ENCODE results near the gene NUB1.
A peak's percentile ranks its signal among the peaks of the same experiment; 100 is the strongest.

The NUB1 gene

GRCh38 chr7:151389096-151389767 is 47.6 kb downstream of the NUB1 start:
- Histone ChIP-seq H2AK5ac (ENCODE audit: low read depth, low read length) (no peak overlapping the region), H2BK120ac (ENCODE audit: low read depth, low read length) (no peak overlapping the region), H3K79me1 (ENCODE audit: low read depth, low read length) (no peaks in the 10 kb centered on the region), H2BK12ac (ENCODE audit: low read length) (no peak overlapping the region), H2AFZ (ENCODE audit: low read length) (no peak overlapping the region), H3K4me3 (ENCODE audit: low read length in 2 of 2) (no peak overlapping the region), H3K4me2 (ENCODE audit: insufficient read depth, low read length, poor library complexity, severe bottlenecking) (no peak overlapping the region), H2BK15ac (ENCODE audit: low read length) (no peak overlapping the region), H4K8ac (ENCODE audit: low read depth, low read length) (no peak overlapping the region), H3K27ac (replicated peaks; ENCODE audit: low read length) (no peak overlapping the region), H3K36me3 (replicated peaks in 1 of 2; ENCODE audit: control insufficient read depth in 2 of 2, insufficient read depth in 2 of 2, low read length in 2 of 2) (peaks cover 7 to 12% of the 10 kb centered on the region in 2 donors), H2BK5ac (ENCODE audit: low read length) (no peak overlapping the region), H3K18ac (ENCODE audit: low read length) (peak overlapping the region; percentile 11), H4K91ac (ENCODE audit: low read depth, low read length, poor library complexity) (no peak overlapping the region), H3K27me3 (ENCODE audit: control insufficient read depth in 3 of 3, insufficient read depth in 3 of 3, low read depth in 1 of 3, low read length in 3 of 3) (no peaks in the 10 kb centered on the region), H3K4ac (ENCODE audit: low read length) (no peak overlapping the region), H3K14ac (ENCODE audit: low read length) (no peak overlapping the region), H3K9me3 (replicated peaks in 1 of 2; ENCODE audit: control insufficient read depth in 2 of 2, insufficient read depth in 1 of 2, low read depth in 1 of 2, low read length in 2 of 2) (no peaks in the 10 kb centered on the region), H3K9ac (ENCODE audit: low read depth, low read length, poor library complexity) (no peak overlapping the region), H3K4me1 (ENCODE audit: control insufficient read depth in 2 of 2, insufficient read depth in 1 of 2, low read depth in 1 of 2, low read length in 2 of 2) (peaks cover 0 to 15% of the 10 kb centered on the region in 2 donors), H3K23ac (ENCODE audit: low read depth, low read length, poor library complexity) (peak overlapping the region; percentile 17)
- DNase-seq (ENCODE audit: low spot score), result no peak
- WGBS, 2 donors (ENCODE audit: extremely low coverage in 2 of 2, insufficient read length in 2 of 2, insufficient replicate concordance in 1 of 2), result no CpG with 5 or more reads among the region's 21 CpGs

GRCh38 chr7:151389768-151390597 is 48.4 kb downstream of the NUB1 start:
- Histone ChIP-seq H3K4ac (ENCODE audit: low read length) (no peak overlapping the region), H3K79me1 (ENCODE audit: low read depth, low read length) (no peaks in the 10 kb centered on the region), H4K91ac (ENCODE audit: low read depth, low read length, poor library complexity) (no peak overlapping the region), H2AK5ac (ENCODE audit: low read depth, low read length) (no peak overlapping the region), H2BK120ac (ENCODE audit: low read depth, low read length) (no peak overlapping the region), H4K8ac (ENCODE audit: low read depth, low read length) (no peak overlapping the region), H3K18ac (ENCODE audit: low read length) (no peak overlapping the region), H3K4me1 (ENCODE audit: control insufficient read depth in 2 of 2, insufficient read depth in 1 of 2, low read depth in 1 of 2, low read length in 2 of 2) (peaks cover 0 to 15% of the 10 kb centered on the region in 2 donors), H3K27ac (replicated peaks; ENCODE audit: low read length) (no peak overlapping the region), H3K4me3 (ENCODE audit: low read length in 2 of 2) (no peak overlapping the region), H3K23ac (ENCODE audit: low read depth, low read length, poor library complexity) (peak overlapping the region; percentile 17), H2BK15ac (ENCODE audit: low read length) (no peak overlapping the region), H3K9ac (ENCODE audit: low read depth, low read length, poor library complexity) (no peak overlapping the region), H3K27me3 (ENCODE audit: control insufficient read depth in 3 of 3, insufficient read depth in 3 of 3, low read depth in 1 of 3, low read length in 3 of 3) (no peaks in the 10 kb centered on the region), H2BK12ac (ENCODE audit: low read length) (no peak overlapping the region), H3K4me2 (ENCODE audit: insufficient read depth, low read length, poor library complexity, severe bottlenecking) (no peak overlapping the region), H3K9me3 (replicated peaks in 1 of 2; ENCODE audit: control insufficient read depth in 2 of 2, insufficient read depth in 1 of 2, low read depth in 1 of 2, low read length in 2 of 2) (no peaks in the 10 kb centered on the region), H2BK5ac (ENCODE audit: low read length) (no peak overlapping the region), H2AFZ (ENCODE audit: low read length) (no peak overlapping the region), H3K14ac (ENCODE audit: low read length) (no peak overlapping the region), H3K36me3 (replicated peaks in 1 of 2; ENCODE audit: control insufficient read depth in 2 of 2, insufficient read depth in 2 of 2, low read length in 2 of 2) (peaks cover 10 to 12% of the 10 kb centered on the region in 2 donors)
- WGBS, 2 donors (ENCODE audit: extremely low coverage in 2 of 2, insufficient read length in 2 of 2, insufficient replicate concordance in 1 of 2), result no CpG with 5 or more reads among the region's 24 CpGs
- no peak for DNase-seq (ENCODE audit: low spot score)

GRCh38 chr7:151390598-151391357 is 49.2 kb downstream of the NUB1 start:
- Histone ChIP-seq H2AK5ac (ENCODE audit: low read depth, low read length) (no peak overlapping the region), H3K36me3 (replicated peaks in 1 of 2; ENCODE audit: control insufficient read depth in 2 of 2, insufficient read depth in 2 of 2, low read length in 2 of 2) (peaks cover 10 to 12% of the 10 kb centered on the region in 2 donors), H3K18ac (ENCODE audit: low read length) (no peak overlapping the region), H3K27ac (replicated peaks; ENCODE audit: low read length) (no peak overlapping the region), H3K9me3 (replicated peaks in 1 of 2; ENCODE audit: control insufficient read depth in 2 of 2, insufficient read depth in 1 of 2, low read depth in 1 of 2, low read length in 2 of 2) (no peaks in the 10 kb centered on the region), H3K14ac (ENCODE audit: low read length) (no peak overlapping the region), H3K9ac (ENCODE audit: low read depth, low read length, poor library complexity) (no peak overlapping the region), H3K4me2 (ENCODE audit: insufficient read depth, low read length, poor library complexity, severe bottlenecking) (no peak overlapping the region), H4K8ac (ENCODE audit: low read depth, low read length) (no peak overlapping the region), H3K23ac (ENCODE audit: low read depth, low read length, poor library complexity) (peak overlapping the region; percentile 16), H2BK5ac (ENCODE audit: low read length) (no peak overlapping the region), H2BK120ac (ENCODE audit: low read depth, low read length) (no peak overlapping the region), H3K4me3 (ENCODE audit: low read length in 2 of 2) (peak overlapping the region in 1 of 2 donors; percentile 12), H3K4me1 (ENCODE audit: control insufficient read depth in 2 of 2, insufficient read depth in 1 of 2, low read depth in 1 of 2, low read length in 2 of 2) (peaks cover 0 to 15% of the 10 kb centered on the region in 2 donors), H3K79me1 (ENCODE audit: low read depth, low read length) (no peaks in the 10 kb centered on the region), H2AFZ (ENCODE audit: low read length) (no peak overlapping the region), H3K4ac (ENCODE audit: low read length) (no peak overlapping the region), H2BK12ac (ENCODE audit: low read length) (no peak overlapping the region), H2BK15ac (ENCODE audit: low read length) (no peak overlapping the region), H3K27me3 (ENCODE audit: control insufficient read depth in 3 of 3, insufficient read depth in 3 of 3, low read depth in 1 of 3, low read length in 3 of 3) (no peaks in the 10 kb centered on the region), H4K91ac (ENCODE audit: low read depth, low read length, poor library complexity) (no peak overlapping the region)
- no peak for DNase-seq (ENCODE audit: low spot score)
- no CpG with 5 or more reads among the region's 25 CpGs for WGBS, 2 donors (ENCODE audit: extremely low coverage in 2 of 2, insufficient read length in 2 of 2, insufficient replicate concordance in 1 of 2)

GRCh38 chr7:151391358-151391730 is 49.7 kb downstream of the NUB1 start:
- Histone ChIP-seq H2BK5ac (ENCODE audit: low read length) (no peak overlapping the region), H3K4ac (ENCODE audit: low read length) (no peak overlapping the region), H3K4me3 (ENCODE audit: low read length in 2 of 2) (no peak overlapping the region), H3K27me3 (ENCODE audit: control insufficient read depth in 3 of 3, insufficient read depth in 3 of 3, low read depth in 1 of 3, low read length in 3 of 3) (no peaks in the 10 kb centered on the region), H4K8ac (ENCODE audit: low read depth, low read length) (no peak overlapping the region), H3K36me3 (replicated peaks in 1 of 2; ENCODE audit: control insufficient read depth in 2 of 2, insufficient read depth in 2 of 2, low read length in 2 of 2) (peaks cover 10 to 12% of the 10 kb centered on the region in 2 donors), H3K27ac (replicated peaks; ENCODE audit: low read length) (no peak overlapping the region), H3K9ac (ENCODE audit: low read depth, low read length, poor library complexity) (no peak overlapping the region), H2BK120ac (ENCODE audit: low read depth, low read length) (no peak overlapping the region), H3K4me1 (ENCODE audit: control insufficient read depth in 2 of 2, insufficient read depth in 1 of 2, low read depth in 1 of 2, low read length in 2 of 2) (peaks cover 0 to 15% of the 10 kb centered on the region in 2 donors), H2AFZ (ENCODE audit: low read length) (no peak overlapping the region), H2BK12ac (ENCODE audit: low read length) (no peak overlapping the region), H3K18ac (ENCODE audit: low read length) (no peak overlapping the region), H2BK15ac (ENCODE audit: low read length) (no peak overlapping the region), H3K9me3 (replicated peaks in 1 of 2; ENCODE audit: control insufficient read depth in 2 of 2, insufficient read depth in 1 of 2, low read depth in 1 of 2, low read length in 2 of 2) (no peaks in the 10 kb centered on the region), H3K23ac (ENCODE audit: low read depth, low read length, poor library complexity) (peak overlapping the region; percentile 16), H2AK5ac (ENCODE audit: low read depth, low read length) (no peak overlapping the region), H3K14ac (ENCODE audit: low read length) (no peak overlapping the region), H3K79me1 (ENCODE audit: low read depth, low read length) (no peaks in the 10 kb centered on the region), H3K4me2 (ENCODE audit: insufficient read depth, low read length, poor library complexity, severe bottlenecking) (no peak overlapping the region), H4K91ac (ENCODE audit: low read depth, low read length, poor library complexity) (no peak overlapping the region)
- no CpG with 5 or more reads among the region's 9 CpGs for WGBS, 2 donors (ENCODE audit: extremely low coverage in 2 of 2, insufficient read length in 2 of 2, insufficient replicate concordance in 1 of 2)
- no peak for DNase-seq (ENCODE audit: low spot score)

Measured in neuronal stem cell (in vitro differentiated cells).